SK-N-MC (cell line): ENCODE measurements around the gene TAL1.
"Not testable (repeated sequence)": the region's sequence is repeated elsewhere in the genome, so short reads cannot be mapped to it uniquely, and the experiment has no call there.

Source experiments
- DNase-seq: peaks from one replicate; pipeline ENCODE4 v3.0.0-alpha.2; 2011; ENCODE audit warnings: low read depth, low spot score
- H3K27ac ChIP-seq: fragments of 200-600 bp; sonication (generic); 2 replicates; pipeline ENCODE4 v1.5.1; 2016; ENCODE audit warnings: mixed run types
- H3K36me3 ChIP-seq: fragments of 200-600 bp; sonication (generic); 2 replicates; pipeline ENCODE4 v1.6.1; 2017; ENCODE audit warnings: antibody characterized with exemption, low read length, mixed read lengths; ENCODE audit not compliant: insufficient read depth
- H3K4me3 ChIP-seq: fragments of 200-600 bp; sonication (generic); 2 replicates; pipeline ENCODE4 v1.5.1; 2016
- H3K9ac ChIP-seq: fragments of 200-600 bp; sonication (generic); 2 replicates; pipeline ENCODE4 v1.8.0; 2017; ENCODE audit warnings: mixed run types, mixed read lengths; ENCODE audit not compliant: insufficient read length
- H3K9me3 ChIP-seq: fragments of 200-600 bp; sonication (generic); 2 replicates; pipeline ENCODE4 v1.6.1; 2017; ENCODE audit warnings: low read depth, mild to moderate bottlenecking, antibody characterized with exemption, low read length, moderate library complexity, mixed read lengths
- EZH2 ChIP-seq: fragments of 200-600 bp; sonication (generic); IDR thresholded peaks from one replicate; pipeline ENCODE4 v1.6.1; 2017; ENCODE audit warnings: antibody characterized with exemption
- FOXP2 ChIP-seq: optimal IDR thresholded peaks from 2 replicates; pipeline ENCODE3; 2011; ENCODE audit warnings: mild to moderate bottlenecking, moderate library complexity; ENCODE audit not compliant: insufficient read depth; ENCODE audit errors: extremely low read length, control extremely low read depth
- POLR2AphosphoS5 ChIP-seq: IDR thresholded peaks from 2 replicates; pipeline ENCODE4 v1.6.1; 2012; ENCODE audit warnings: mild to moderate bottlenecking, low read depth, low read length, borderline replicate concordance

TAL1 gene

GRCh38 chr1:47209091-47209490 lies 22.9 kb downstream of the TAL1 start:
- no peak for DNase-seq
- Histone ChIP-seq H3K36me3 (no peaks in the 10 kb centered on the region), H3K9me3 (no peaks in the 10 kb centered on the region), H3K9ac (no peak overlapping the region), H3K4me3 (no peak overlapping the region), H3K27ac (no peak overlapping the region)
- TF ChIP-seq POLR2AphosphoS5: no peak
- TF ChIP-seq EZH2: no peak
- TF ChIP-seq FOXP2: no peak

- H3K9ac ChIP-seq: no peak overlapping the region
- DNase-seq: no peak
- H3K4me3 ChIP-seq: no peak overlapping the region
- H3K9me3 ChIP-seq: no peaks in the 10 kb centered on the region
- no peak overlapping the region for H3K27ac ChIP-seq
- no peak for TF ChIP-seq POLR2AphosphoS5
- no peak for TF ChIP-seq EZH2
- TF ChIP-seq FOXP2: no peak
- no peaks in the 10 kb centered on the region for H3K36me3 ChIP-seq
Measured at GRCh38 chr1:47208374-47208850, 23.6 kb downstream of the TAL1 start.

- Histone ChIP-seq H3K4me3 (no peak overlapping the region), H3K27ac (no peak overlapping the region), H3K9me3 (no peaks in the 10 kb centered on the region), H3K9ac (no peak overlapping the region), H3K36me3 (no peaks in the 10 kb centered on the region)
- TF ChIP-seq EZH2 (no peak), POLR2AphosphoS5 (no peak), FOXP2 (no peak)
- no peak for DNase-seq
Measured at GRCh38 chr1:47207803-47208373, 24.1 kb downstream of the TAL1 start.

- Histone ChIP-seq H3K27ac (no peak overlapping the region), H3K9me3 (no peaks in the 10 kb centered on the region), H3K36me3 (no peaks in the 10 kb centered on the region), H3K9ac (no peak overlapping the region), H3K4me3 (no peak overlapping the region)
- TF ChIP-seq POLR2AphosphoS5 (no peak), FOXP2 (no peak), EZH2 (no peak)
- no peak for DNase-seq
Measured at GRCh38 chr1:47205918-47206317, 26.1 kb downstream of the TAL1 start.

- not testable (repeated sequence) for H3K27ac ChIP-seq, H3K4me3 ChIP-seq, H3K9ac ChIP-seq, DNase-seq, H3K9me3 ChIP-seq, H3K36me3 ChIP-seq
Measured at GRCh38 chr1:47203504-47203903, 28.5 kb downstream of the TAL1 start.

GRCh38 chr1:47201179-47201578 lies 30.8 kb downstream of the TAL1 start:
- Histone ChIP-seq H3K9me3 (no peaks in the 10 kb centered on the region), H3K4me3 (no peak overlapping the region), H3K36me3 (no peaks in the 10 kb centered on the region), H3K27ac (no peak overlapping the region), H3K9ac (no peak overlapping the region)
- DNase-seq: no peak
- no peak for TF ChIP-seq FOXP2
- no peak for TF ChIP-seq POLR2AphosphoS5
- no peak for TF ChIP-seq EZH2

- no peak for DNase-seq
- no peak overlapping the region for H3K27ac ChIP-seq
- TF ChIP-seq FOXP2 (no peak), POLR2AphosphoS5 (no peak), EZH2 (no peak)
- no peak overlapping the region for H3K9ac ChIP-seq
- no peaks in the 10 kb centered on the region for H3K9me3 ChIP-seq
- no peak overlapping the region for H3K4me3 ChIP-seq
- H3K36me3 ChIP-seq: no peaks in the 10 kb centered on the region
Measured at GRCh38 chr1:47198214-47198613, 33.8 kb downstream of the TAL1 start.

GRCh38 chr1:47196622-47197021 lies 35.4 kb downstream of the TAL1 start:
- Histone ChIP-seq H3K9me3 (no peaks in the 10 kb centered on the region), H3K4me3 (no peak overlapping the region), H3K36me3 (no peaks in the 10 kb centered on the region), H3K27ac (no peak overlapping the region), H3K9ac (no peak overlapping the region)
- TF ChIP-seq FOXP2: no peak
- TF ChIP-seq EZH2: no peak
- TF ChIP-seq POLR2AphosphoS5: no peak
- no peak for DNase-seq

- not testable (repeated sequence) for H3K27ac ChIP-seq, DNase-seq, H3K9me3 ChIP-seq, H3K9ac ChIP-seq, H3K36me3 ChIP-seq, H3K4me3 ChIP-seq
Measured at GRCh38 chr1:47195981-47196380, 36.0 kb downstream of the TAL1 start.
